H9 (cell line): ENCODE results near the gene METTL23. TPM values are rescaled to one million over a fixed set of nuclear protein-coding genes. Genes with fewer than 3 reads are reported as not detected.

Experiments
- DNase-seq: peaks from one replicate; pipeline ENCODE4 v3.0.0-alpha.2; 2017
- H2AFZ ChIP-seq: one replicate; pipeline ENCODE4 v1.6.1; 2013; ENCODE audit warnings: mild to moderate bottlenecking, low read length, control low read depth, moderate library complexity
- H2AK5ac ChIP-seq: 2 replicates; pipeline ENCODE4 v1.6.1; 2013; ENCODE audit warnings: low read length, control low read depth, mixed read lengths; ENCODE audit not compliant: insufficient read length
- H2BK120ac ChIP-seq: one replicate; pipeline ENCODE4 v1.6.1; 2013; ENCODE audit warnings: low read depth, mild to moderate bottlenecking, low read length, control low read depth, inconsistent platforms; ENCODE audit not compliant: poor library complexity, severe bottlenecking
- H2BK12ac ChIP-seq: 2 replicates; pipeline ENCODE4 v1.6.1; 2013; ENCODE audit warnings: low read length, control low read depth, mixed read lengths, low read depth; ENCODE audit not compliant: insufficient read length
- H2BK15ac ChIP-seq: 2 replicates; pipeline ENCODE4 v1.6.1; 2013; ENCODE audit warnings: low read depth, low read length, control low read depth
- H2BK20ac ChIP-seq: one replicate; pipeline ENCODE4 v1.6.1; 2013; ENCODE audit warnings: low read depth, mild to moderate bottlenecking, low read length, control low read depth, inconsistent platforms; ENCODE audit not compliant: poor library complexity, severe bottlenecking
- H2BK5ac ChIP-seq: 2 replicates; pipeline ENCODE4 v1.6.1; 2013; ENCODE audit warnings: low read length, control low read depth, mixed read lengths; ENCODE audit not compliant: insufficient read length
- H3K14ac ChIP-seq: 2 replicates; pipeline ENCODE4 v1.6.1; 2013; ENCODE audit warnings: low read length, control low read depth; ENCODE audit not compliant: insufficient read depth
- H3K18ac ChIP-seq: 2 replicates; pipeline ENCODE4 v1.6.1; 2013; ENCODE audit warnings: low read depth, mild to moderate bottlenecking, mixed read lengths, low read length, control low read depth; ENCODE audit not compliant: insufficient read length
- H3K23ac ChIP-seq: 2 replicates; pipeline ENCODE4 v1.6.1; 2013; ENCODE audit warnings: low read length, control low read depth, mixed read lengths, low read depth; ENCODE audit not compliant: insufficient read length
- H3K23me2 ChIP-seq: 2 replicates; pipeline ENCODE4 v1.6.1; 2013; ENCODE audit warnings: low read depth, mild to moderate bottlenecking, mixed read lengths, low read length, control low read depth; ENCODE audit not compliant: insufficient read length, poor library complexity, severe bottlenecking
- H3K27ac ChIP-seq: 2 replicates; pipeline ENCODE4 v1.5.1; 2013; ENCODE audit warnings: low read length, control low read depth, mixed read lengths, low read depth; ENCODE audit not compliant: insufficient read length
- H3K27me3 ChIP-seq: 2 replicates; pipeline ENCODE4 v1.6.1; 2013; ENCODE audit warnings: low read length, control low read depth, inconsistent platforms; ENCODE audit not compliant: insufficient read depth
- H3K4ac ChIP-seq: 2 replicates; pipeline ENCODE4 v1.6.1; 2013; ENCODE audit warnings: low read depth, mild to moderate bottlenecking, control low read depth, inconsistent platforms, low read length, moderate library complexity
- H3K4me1 ChIP-seq: 2 replicates; pipeline ENCODE4 v1.6.1; 2013; ENCODE audit warnings: low read length, control low read depth, inconsistent platforms; ENCODE audit not compliant: insufficient read depth
- H3K4me2 ChIP-seq: 2 replicates; pipeline ENCODE4 v1.6.1; 2013; ENCODE audit warnings: low read length, control low read depth, mixed read lengths; ENCODE audit not compliant: insufficient read length, insufficient read depth
- H3K56ac ChIP-seq: 2 replicates; pipeline ENCODE4 v1.6.1; 2013; ENCODE audit warnings: low read depth, mild to moderate bottlenecking, mixed read lengths, low read length, control low read depth; ENCODE audit not compliant: insufficient read length
- H3K79me1 ChIP-seq: 2 replicates; pipeline ENCODE4 v1.6.1; 2013; ENCODE audit warnings: low read depth, mild to moderate bottlenecking, moderate library complexity, low read length, control low read depth, inconsistent platforms; ENCODE audit not compliant: insufficient read depth, poor library complexity, severe bottlenecking
- H3K79me2 ChIP-seq: 2 replicates; pipeline ENCODE4 v1.6.1; 2013; ENCODE audit warnings: low read length, control low read depth, inconsistent platforms; ENCODE audit not compliant: insufficient read depth
- H3K9ac ChIP-seq: 2 replicates; pipeline ENCODE4 v1.6.1; 2013; ENCODE audit warnings: low read length, control low read depth, mixed read lengths; ENCODE audit not compliant: insufficient read length; ENCODE audit errors: extremely low read depth
- H3K9me3 ChIP-seq: one replicate; pipeline ENCODE4 v1.6.1; 2013; ENCODE audit warnings: low read depth, low read length, inconsistent platforms; ENCODE audit not compliant: control insufficient read depth
- H3T11ph ChIP-seq: one replicate; pipeline ENCODE4 v1.6.1; 2013; ENCODE audit warnings: mild to moderate bottlenecking, low read length, control low read depth, inconsistent platforms
- H4K20me1 ChIP-seq: one replicate; pipeline ENCODE4 v1.6.1; 2013; ENCODE audit not compliant: control insufficient read depth, insufficient read length, insufficient read depth
- H4K5ac ChIP-seq: 2 replicates; pipeline ENCODE4 v1.6.1; 2013; ENCODE audit warnings: low read depth, mild to moderate bottlenecking, mixed read lengths, low read length, control low read depth; ENCODE audit not compliant: insufficient read length
- H4K8ac ChIP-seq: replicated peaks from 2 replicates; pipeline ENCODE4 v1.6.1; 2013; ENCODE audit warnings: low read length, control low read depth, mixed read lengths, low read depth; ENCODE audit not compliant: insufficient read length
- H4K91ac ChIP-seq: 2 replicates; pipeline ENCODE4 v1.6.1; 2013; ENCODE audit warnings: low read depth, mild to moderate bottlenecking, moderate library complexity, mixed read lengths, low read length, control low read depth; ENCODE audit not compliant: insufficient read length
- H3K27ac Mint-ChIP-seq, 3 experiments: 2 replicates in 2 of 3; 3 replicates in 1 of 3; pipeline ENCODE4 v1.8.0; 2020 to 2021; ENCODE audit warnings: mixed read lengths in 3 of 3, mild to moderate bottlenecking in 1 of 3, moderate library complexity in 1 of 3
- H3K27me3 Mint-ChIP-seq: 2 replicates; pipeline ENCODE4 v1.8.0; 2021; ENCODE audit warnings: low read depth, mild to moderate bottlenecking, moderate library complexity, mixed read lengths
- H3K36me3 Mint-ChIP-seq, 3 experiments: 2 replicates in 2 of 3; 3 replicates in 1 of 3; pipeline ENCODE4 v1.8.0; 2020 to 2021; ENCODE audit warnings: low read depth in 3 of 3, mixed read lengths in 3 of 3; ENCODE audit not compliant: insufficient read depth in 1 of 3
- H3K4me1 Mint-ChIP-seq, 2 experiments: 2 replicates each; pipeline ENCODE4 v1.8.0; 2020; ENCODE audit warnings: mixed read lengths in 2 of 2
- H3K4me3 Mint-ChIP-seq, 2 experiments: 2 replicates in 1 of 2; 3 replicates in 1 of 2; pipeline ENCODE4 v1.8.0; 2020 to 2021; ENCODE audit warnings: mild to moderate bottlenecking in 2 of 2, mixed read lengths in 2 of 2, moderate library complexity in 1 of 2
- H3K9me3 Mint-ChIP-seq, 2 experiments: 2 replicates in 1 of 2; 3 replicates in 1 of 2; pipeline ENCODE4 v1.8.0; 2020; ENCODE audit warnings: mild to moderate bottlenecking in 2 of 2, mixed read lengths in 2 of 2, moderate library complexity in 1 of 2
- CTCF ChIP-seq: fragments of 200-600 bp; sonication (generic); conservative IDR thresholded peaks from 3 replicates; pipeline ENCODE4 v1.8.0; 2021; ENCODE audit warnings: antibody characterized with exemption, mild to moderate bottlenecking
- WGBS: extraction: QIAGEN DNeasy Blood & Tissue Kit; methylation state at CpG from one replicate; pipeline ENCODE4 v1.1.7; 2013; ENCODE audit warnings: missing lambda C conversion rate, low lambda C conversion rate, mixed read lengths; ENCODE audit not compliant: insufficient read length; ENCODE audit errors: extremely low coverage; 5-methylcytosine and 5-hydroxymethylcytosine counted together
- total RNA-seq: library from RNA; stranded (reverse); gene quantifications from 2 replicates; pipeline ENCODE4 v1.2.1, GENCODE V29; 2021

Gene METTL23
- total RNA-seq, 1 experiment from 2014 or later, result 29.9 TPM

GRCh38 chr17:76781056-76781982, 54.7 kb downstream of the METTL23 start:
- H3K27me3 ChIP-seq, result no peaks in the 10 kb centered on the region
- H2BK12ac ChIP-seq, result no peak overlapping the region
- no peak overlapping the region for H4K91ac ChIP-seq
- no peak overlapping the region for H3K4me2 ChIP-seq
- Mint-ChIP-seq H3K4me3 (no peak overlapping the region), H3K27me3 (no peaks in the 10 kb centered on the region), H3K36me3 (peaks cover 2 to 25% (median 11%) of the 10 kb centered on the region in 3 experiments; a peak in 5 of 7 replicates), H3K9me3 (no peaks in the 10 kb centered on the region), H3K27ac (peak overlapping the region in 2 of 3 experiments; percentile 74 to 86; a peak in 3 of 7 replicates), H3K4me1 (no peaks in the 10 kb centered on the region)
- H3K4me1 ChIP-seq, result no peaks in the 10 kb centered on the region
- no peaks in the 10 kb centered on the region for H3K9me3 ChIP-seq
- no peak overlapping the region for H4K8ac ChIP-seq
- H4K5ac ChIP-seq, result no peak overlapping the region
- no peak overlapping the region for H3K9ac ChIP-seq
- H3K27ac ChIP-seq, result no peak overlapping the region
- peak; percentile 54 for DNase-seq
- no peak overlapping the region for H2BK5ac ChIP-seq
- no peak overlapping the region for H3T11ph ChIP-seq
- no peak overlapping the region for H2BK15ac ChIP-seq
- no peak overlapping the region for H3K23ac ChIP-seq
- no peak overlapping the region for H3K56ac ChIP-seq
- no peak overlapping the region for H3K18ac ChIP-seq
- H2AFZ ChIP-seq, result no peak overlapping the region
- H2BK120ac ChIP-seq, result no peak overlapping the region
- no CpG with 5 or more reads among the region's 12 CpGs for WGBS
- H3K79me1 ChIP-seq, result no peaks in the 10 kb centered on the region
- H3K23me2 ChIP-seq, result no peaks in the 10 kb centered on the region
- no peak; the same call in 2 of the 3 replicates for TF ChIP-seq CTCF
- H2AK5ac ChIP-seq, result no peak overlapping the region
- H3K79me2 ChIP-seq, result no peaks in the 10 kb centered on the region
- no peak overlapping the region for H3K14ac ChIP-seq
- no peaks in the 10 kb centered on the region for H4K20me1 ChIP-seq
- no peak overlapping the region for H2BK20ac ChIP-seq
- H3K4ac ChIP-seq, result no peak overlapping the region
